PC-9 (cell line): ENCODE results near the gene FUT9.

ENCODE experiments used
- CTCF ChIP-seq: fragments of 200-600 bp; sonication (generic); conservative IDR thresholded peaks from 2 replicates; pipeline ENCODE4 v1.6.1; 2017; ENCODE audit warnings: mixed run types, antibody characterized with exemption, mild to moderate bottlenecking, moderate library complexity
- EZH2 ChIP-seq: fragments of 200-600 bp; sonication (generic); IDR thresholded peaks from 2 replicates; pipeline ENCODE4 v1.8.0; 2017; ENCODE audit warnings: antibody characterized with exemption, low read depth

GRCh38 chr6:95973976-95974375 is 41.8 kb upstream of the FUT9 start:
- no peak for TF ChIP-seq CTCF
- no peak for TF ChIP-seq EZH2
